Hypothalamus (tissue), 51 donors: Measurements from ENCODE around the gene CD46.
A peak's percentile ranks its signal among the peaks of the same experiment; 100 is the strongest.

Experiments
- DNase-seq, 51 donors: peaks; one replicate each; lab custom pipeline; 2025; lab: John Stamatoyannopoulos, UW

CD46 gene

DNA sequence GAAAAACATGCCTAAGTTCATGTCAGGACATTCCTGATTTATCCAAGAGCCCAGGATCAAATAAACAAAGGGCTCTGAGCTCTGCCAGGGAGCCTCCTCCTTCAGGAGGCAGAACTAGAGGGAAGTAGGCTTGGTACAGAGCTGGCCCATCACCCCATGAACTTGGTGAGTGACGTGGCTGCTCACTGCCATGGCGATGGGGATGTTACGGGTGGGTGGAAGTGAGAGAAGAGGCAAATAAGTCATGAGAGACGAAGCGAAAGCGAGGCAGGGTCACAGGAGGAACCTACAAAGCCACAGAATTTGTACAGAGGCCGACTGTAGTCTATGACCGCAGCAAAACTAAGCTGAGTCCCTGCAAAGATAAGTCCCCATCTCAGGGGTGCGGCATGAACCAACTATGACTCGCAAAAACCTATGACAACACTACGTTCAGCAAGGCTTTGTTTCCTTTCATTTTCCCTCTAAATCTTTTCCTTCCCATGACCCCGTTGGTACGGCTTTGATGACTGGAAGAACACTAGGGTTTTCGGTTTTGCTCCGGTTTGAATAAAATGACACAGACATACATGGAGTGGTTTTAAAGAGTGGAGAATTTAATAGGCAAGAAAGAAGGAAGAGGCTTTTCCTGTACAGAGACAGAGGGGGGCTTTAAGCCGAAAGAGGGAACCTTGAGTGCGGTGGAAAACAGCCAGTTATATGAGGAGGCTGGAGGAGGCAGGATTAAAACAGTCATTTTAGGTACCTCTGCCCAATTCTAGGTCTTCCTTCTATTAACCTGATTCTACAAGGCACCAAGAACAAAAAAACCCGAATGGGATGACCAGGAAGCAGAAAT, 74.1 kb downstream of the CD46 start:
- peak in 28 of 51 donors; percentile 19 to 59 (median 40) for DNase-seq

GRCh38 chr1:207826557-207827487, 75.0 kb downstream of the CD46 start:
- peak in 1 of 51 donors; percentile 24 for DNase-seq

DNA sequence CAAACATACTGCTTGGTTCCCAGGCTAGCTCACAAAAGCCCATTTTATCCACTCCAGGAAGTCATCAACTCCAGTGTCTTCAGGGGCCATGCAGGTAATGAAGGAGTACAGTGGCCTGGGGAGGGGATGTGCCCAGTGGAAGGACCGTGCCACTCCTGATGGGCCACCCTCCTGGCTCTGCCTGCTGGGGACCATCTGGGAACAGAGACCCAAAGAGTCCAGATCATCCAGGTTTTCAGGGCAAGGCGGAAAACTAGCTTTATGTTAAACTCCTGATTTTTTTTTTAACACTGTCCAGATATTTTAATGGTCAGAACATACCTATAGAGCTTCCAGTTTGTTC, 75.6 kb downstream of the CD46 start:
- no peak for DNase-seq

DNA sequence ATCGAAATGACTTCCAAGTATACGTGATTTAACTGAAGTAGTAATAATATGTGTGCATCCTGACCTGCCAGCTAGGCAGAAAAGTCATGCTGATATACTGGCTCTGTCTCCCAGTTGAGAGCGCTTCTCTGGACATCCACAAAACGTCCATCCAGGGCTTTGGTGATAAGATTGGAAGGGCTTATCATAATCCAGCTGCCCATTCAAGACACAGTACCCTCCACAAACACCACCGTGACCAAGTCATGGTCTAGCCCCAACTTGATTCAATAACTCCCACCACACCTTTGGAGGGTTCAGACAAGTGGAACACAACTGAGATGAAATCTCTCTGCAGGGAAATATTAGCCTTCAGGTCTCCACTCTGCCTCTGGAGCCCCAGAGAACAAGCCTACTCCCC, 76.2 kb downstream of the CD46 start:
- no peak for DNase-seq

- DNase-seq: peak in 36 of 51 donors; percentile 16 to 82 (median 56)
These were observed 76.8 kb downstream of the CD46 start for GRCh38 chr1:207828485-207829158.

DNA sequence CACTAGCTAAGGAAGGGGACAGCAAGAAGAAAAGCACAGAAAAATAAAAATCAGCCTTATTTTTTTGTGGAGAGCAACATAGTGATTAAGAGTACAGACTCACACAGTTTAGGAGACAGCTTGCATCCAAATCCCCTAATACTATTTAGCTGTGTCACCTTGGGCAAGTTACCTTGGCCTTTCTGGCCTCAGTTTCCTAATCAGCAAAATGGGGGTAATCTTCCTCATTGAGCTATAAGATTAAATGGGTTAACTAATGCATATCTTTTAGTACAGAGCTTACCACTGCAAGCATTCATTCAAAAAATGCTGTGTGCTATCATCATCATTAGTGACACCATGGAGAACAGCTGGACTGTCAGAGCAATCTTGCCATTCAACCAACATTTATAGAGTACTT, 77.7 kb downstream of the CD46 start:
- no peak for DNase-seq

DNA sequence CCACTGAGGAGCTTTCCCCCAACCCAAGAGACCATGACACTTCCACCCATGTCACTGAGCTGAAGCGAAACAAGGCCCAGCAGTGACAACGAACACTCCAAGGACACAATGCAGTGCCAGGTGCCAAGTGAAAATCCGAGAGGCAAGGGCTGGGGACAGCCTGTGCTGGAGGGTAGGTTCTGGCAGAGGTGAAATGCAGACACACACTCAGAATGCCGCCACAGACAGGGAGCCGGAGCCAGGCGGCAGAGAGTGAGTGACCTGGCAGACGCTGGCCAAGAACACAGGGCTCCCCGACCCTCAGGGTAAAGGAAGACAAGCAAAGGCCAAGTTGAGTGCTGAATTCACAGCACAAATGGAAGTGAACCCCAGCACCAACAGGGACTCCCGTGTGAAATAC, 78.9 kb downstream of the CD46 start:
- peak in 3 of 51 donors; percentile 22 to 30 (median 25) for DNase-seq

DNA sequence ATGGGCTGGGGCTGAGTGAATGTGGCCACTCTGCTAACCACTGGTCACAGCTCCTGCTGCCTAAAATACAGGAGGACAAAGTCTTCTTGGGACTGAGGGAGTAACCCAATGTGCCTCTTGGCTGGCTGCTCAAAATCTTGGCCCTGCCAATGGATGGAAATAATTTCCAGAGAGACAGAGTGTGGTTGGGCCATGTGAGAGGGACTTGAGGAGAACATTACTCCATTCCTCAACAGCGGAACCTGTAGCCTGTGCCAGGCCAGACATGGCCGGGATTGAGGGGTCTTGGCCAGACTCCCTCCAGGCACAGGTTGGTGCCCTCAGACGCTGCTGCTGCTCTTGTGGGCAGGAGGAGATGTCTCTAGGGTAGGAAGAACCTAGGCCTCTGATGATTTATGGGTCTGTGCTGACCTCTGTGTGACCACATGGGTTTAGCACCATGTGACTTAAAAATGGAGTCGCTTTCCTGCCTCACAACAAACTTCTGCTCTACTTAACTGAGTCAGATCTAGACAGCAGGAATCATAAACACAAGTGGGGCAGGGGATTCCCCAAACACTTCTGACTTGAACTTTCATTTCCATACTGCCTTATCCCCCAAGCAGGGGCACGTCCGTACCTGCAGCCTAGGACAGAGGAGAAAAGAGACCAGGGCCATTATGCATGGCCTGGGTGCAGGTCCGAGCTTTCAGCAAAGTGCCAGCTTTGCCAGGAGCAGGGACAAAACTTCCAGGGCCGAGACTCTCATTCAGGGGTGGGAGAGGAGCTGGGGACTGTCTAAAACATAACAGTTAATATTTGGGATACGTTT, 79.9 kb downstream of the CD46 start:
- peak in 2 of 51 donors; percentile 30 to 36 for DNase-seq

- no peak for DNase-seq
These were observed 80.9 kb downstream of the CD46 start for GRCh38 chr1:207832796-207833195.

GRCh38 chr1:207833381-207833780, 81.5 kb downstream of the CD46 start:
- no peak for DNase-seq

DNA sequence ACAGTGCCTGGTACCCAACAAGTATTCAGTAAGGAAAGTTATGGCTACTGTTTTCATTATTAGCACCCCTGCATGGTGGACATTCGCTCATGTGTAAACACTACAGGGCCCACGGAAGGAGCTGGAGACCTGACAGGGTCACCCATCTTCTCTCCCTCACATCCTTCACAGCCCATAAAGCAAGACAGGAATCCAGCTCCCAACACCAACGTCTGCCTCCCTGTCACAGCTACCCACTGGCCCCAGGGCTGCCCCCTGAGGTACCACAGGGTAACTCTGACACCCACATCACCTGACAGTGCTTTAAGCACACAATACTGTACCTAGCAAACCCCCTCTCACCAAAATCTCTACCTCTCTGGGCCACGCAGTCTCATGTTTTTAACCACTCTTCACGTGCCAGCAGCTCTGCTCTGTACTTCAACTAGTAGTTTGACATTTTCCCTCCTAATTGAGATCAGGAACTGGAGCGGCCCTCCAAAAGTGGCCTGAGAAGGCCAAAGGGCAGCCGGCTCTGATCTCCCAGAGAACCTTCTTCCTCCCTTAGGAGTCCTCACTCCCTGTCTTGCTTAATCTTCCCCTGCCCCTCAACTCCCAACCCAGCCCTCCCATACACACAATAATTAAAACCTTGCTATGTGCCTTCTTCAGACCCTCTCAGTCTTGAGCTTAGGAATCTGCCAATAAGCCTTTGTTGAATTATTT, 82.3 kb downstream of the CD46 start:
- DNase-seq: no peak

DNA sequence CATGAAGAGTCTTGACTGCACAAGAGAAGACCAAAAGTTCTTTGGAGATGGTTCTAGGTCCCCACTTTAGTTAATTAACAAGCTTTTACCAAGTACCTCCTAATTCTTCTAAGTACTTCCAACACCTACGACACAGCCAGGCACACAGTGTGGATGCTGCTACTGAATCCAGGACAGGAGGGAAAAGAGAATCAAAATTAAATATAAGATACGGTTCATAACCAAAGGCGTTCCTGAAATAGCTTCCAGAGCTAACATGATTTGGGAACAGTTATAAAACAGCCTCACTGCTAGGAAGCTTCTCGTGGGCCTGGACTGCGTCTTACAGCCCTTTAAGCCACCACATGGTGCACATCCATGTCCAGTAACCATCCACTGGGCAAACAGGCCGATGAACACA, 84.1 kb downstream of the CD46 start:
- DNase-seq: no peak

DNA sequence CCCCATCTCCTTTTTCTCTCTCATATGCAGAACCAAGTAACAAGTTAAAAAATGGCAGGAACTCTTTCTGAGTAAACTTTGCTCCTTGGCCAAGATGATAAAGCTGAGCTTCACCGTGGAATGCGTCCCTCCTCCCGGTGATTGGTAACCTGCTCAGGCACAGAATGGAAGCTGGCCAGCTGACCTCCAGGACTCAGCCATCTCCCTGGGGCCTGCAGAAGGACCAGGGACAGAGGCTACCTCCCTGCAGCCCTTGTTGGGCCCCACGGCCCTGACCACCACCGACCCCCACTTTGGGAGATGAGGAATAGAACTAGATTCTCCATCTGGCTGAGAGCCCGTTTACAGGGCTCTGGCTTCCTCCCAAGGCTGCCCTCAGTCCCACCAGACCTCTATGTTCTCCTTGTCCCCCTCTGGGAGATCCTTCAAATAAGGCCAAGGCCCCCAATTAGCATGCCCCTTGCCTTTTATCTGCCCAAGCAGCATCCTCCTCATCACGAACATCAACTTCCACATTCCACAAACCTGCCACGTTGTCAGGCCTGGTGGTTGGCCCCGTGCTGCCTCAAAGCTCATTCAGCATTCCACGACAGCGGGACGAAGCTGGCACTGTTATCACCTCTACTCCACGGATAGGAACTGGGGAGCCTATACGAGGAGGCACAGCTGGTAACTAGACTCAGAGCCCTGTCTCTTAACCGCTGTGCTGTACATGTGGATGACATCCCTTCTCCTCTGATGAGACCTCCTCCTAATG, 84.9 kb downstream of the CD46 start:
- DNase-seq: no peak

GRCh38 chr1:207837673-207838072, 85.8 kb downstream of the CD46 start:
- no peak for DNase-seq

DNA sequence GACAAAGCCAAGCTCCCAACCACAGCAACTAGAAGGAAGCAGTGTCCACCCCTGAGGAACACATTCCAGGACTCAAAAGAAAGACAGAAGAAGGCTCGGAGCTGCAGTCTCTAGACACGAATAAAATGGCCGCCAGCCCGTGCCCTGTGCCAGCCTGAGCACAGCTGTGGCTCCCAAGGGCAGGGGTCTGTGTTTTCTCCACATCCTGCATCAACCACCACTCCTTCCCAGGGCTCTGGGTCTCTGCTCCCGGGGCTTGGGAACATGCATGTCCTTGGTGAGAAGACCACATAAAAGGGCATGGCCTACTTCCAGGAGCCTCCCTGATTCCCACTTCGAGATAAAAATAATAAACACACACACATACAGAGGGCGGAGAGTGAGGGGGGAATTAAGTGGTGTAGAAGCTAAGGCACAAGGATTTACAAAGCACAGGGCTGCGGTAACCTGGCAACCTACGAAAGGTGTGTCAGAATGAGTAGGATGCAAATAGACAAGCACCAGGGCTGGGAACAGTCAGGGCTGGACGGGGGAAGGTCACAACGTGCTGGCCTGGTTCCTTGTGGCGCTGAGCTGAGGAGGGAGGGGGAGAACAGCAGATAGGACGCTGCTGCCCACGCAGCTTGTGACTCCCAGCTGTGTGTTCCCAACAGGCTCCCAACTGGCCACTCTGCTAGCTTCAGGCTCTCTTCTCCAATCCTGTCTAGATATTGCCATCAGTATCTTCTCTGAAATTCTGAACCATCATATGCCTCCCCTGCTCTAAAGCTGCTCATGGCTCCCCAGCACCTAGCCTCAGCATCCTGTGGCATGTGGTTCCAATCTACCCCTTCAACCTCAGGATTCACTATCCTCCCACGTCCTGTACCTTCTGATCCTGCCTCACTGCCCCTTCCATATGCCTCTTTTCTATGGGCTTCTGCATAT, 86.6 kb downstream of the CD46 start:
- DNase-seq: peak in 27 of 51 donors; percentile 18 to 73 (median 41)

DNA sequence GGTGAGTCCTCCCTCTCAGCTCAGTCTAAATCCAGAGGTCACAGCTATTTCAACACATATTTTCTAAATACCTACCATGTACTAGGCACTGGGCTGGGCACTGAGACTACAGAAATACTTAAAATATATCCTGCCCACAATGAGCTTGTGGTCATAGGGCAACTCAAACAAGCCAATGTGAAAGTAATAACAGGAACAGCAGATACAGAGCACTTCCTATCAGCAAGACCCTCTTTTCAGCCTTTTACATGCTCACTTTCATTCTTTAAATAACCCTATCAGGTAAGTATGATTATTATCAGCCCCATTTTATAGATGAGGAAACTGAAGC, 87.2 kb downstream of the CD46 start:
- no peak for DNase-seq

- no peak for DNase-seq
These were observed 88.5 kb downstream of the CD46 start for GRCh38 chr1:207840380-207840779.

DNA sequence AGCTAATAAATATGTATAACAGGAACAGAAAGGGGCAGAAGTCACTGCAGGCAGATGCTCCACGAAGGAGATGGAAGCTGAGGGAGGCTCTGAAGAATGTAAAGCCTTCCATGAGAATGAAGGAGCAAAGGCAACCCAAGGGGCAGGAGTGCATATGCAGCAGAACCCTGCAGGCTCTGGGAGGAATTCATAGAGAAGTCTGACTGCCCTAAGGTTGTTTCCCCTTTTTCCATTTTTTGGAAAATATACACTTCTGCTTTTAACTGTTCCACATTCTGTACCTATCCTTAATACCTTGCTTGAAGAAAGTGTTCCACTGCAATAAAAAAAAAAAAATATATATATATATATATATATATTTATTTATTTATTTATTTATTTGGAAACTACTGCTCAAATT, 89.4 kb downstream of the CD46 start:
- DNase-seq: no peak
